ENCODE measurements around the gene MGAT1. TPM values are rescaled to one million over a fixed set of nuclear protein-coding genes. Genes with fewer than 3 reads are reported as not detected.
A peak's percentile ranks its signal among the peaks of the same experiment; 100 is the strongest.

The MGAT1 gene
- total and polyA plus RNA-seq, 11 donors = 50.9 to 199 (median 83.5) TPM

- no peaks in the 10 kb centered on the region for H3K9me3 ChIP-seq
- intact Hi-C loops (cut with DNase I) = loop anchor here in 6 of 10 donors (2.0 to 10.0 kb wide), 7 partner anchors 27 to 441 kb away; partner anchors contain the start of genes ZFP62 (in 4 of the 6), BTNL9 (in 2 of the 6) and RACK1 (in 1 of the 6)
- peaks cover 25 to 93% (median 71%) of the 10 kb centered on the region in 12 donors for H3K4me1 ChIP-seq
- WGBS, 4 donors = 43 to 55% (median 46%) methylated on average over 38 to 41 of the region's 41 CpGs
- TF ChIP-seq CTCF (IDR thresholded peaks at IDR 0.05) (peak in 8 of 12 donors; percentile 7 to 43 (median 24)), POLR2A (IDR thresholded peaks at IDR 0.05) (no peak)
- DNase-seq = peak; percentile 78 to 90 (median 84)
- peak overlapping the region; percentile 89 to 99 (median 96) for H3K4me3 ChIP-seq
- peak overlapping the region; percentile 94 to 100 (median 99) for H3K27ac ChIP-seq
- H3K36me3 ChIP-seq = peaks cover 0 to 51% (median 5%) of the 10 kb centered on the region in 9 donors
- no peaks in the 10 kb centered on the region for H3K27me3 ChIP-seq
- ATAC-seq = peak; percentile 34 to 68 (median 49)
Measured at GRCh38 chr5:180803181-180804128, 849 bp upstream of the MGAT1 start.

- DNase-seq = peak in 1 of 5 donors; percentile 49
- no peaks in the 10 kb centered on the region for H3K27me3 ChIP-seq
- ATAC-seq = peak; percentile 1 to 12 (median 6)
- peaks cover 0 to 55% (median 5%) of the 10 kb centered on the region in 9 donors for H3K36me3 ChIP-seq
- peak overlapping the region; percentile 89 to 99 (median 96) for H3K4me3 ChIP-seq
- no peaks in the 10 kb centered on the region for H3K9me3 ChIP-seq
- TF ChIP-seq POLR2A (IDR thresholded peaks at IDR 0.05) (no peak), CTCF (IDR thresholded peaks at IDR 0.05) (no peak)
- H3K27ac ChIP-seq = peak overlapping the region; percentile 94 to 100 (median 99)
- WGBS, 4 donors = 8 to 15% (median 9%) methylated on average over 15 of the region's 15 CpGs
- intact Hi-C loops (cut with DNase I) = loop anchor here in 6 of 10 donors (1.0 to 10.0 kb wide), 8 partner anchors 9 to 443 kb away; partner anchors contain the start of genes ZFP62 (in 4 of the 6), BTNL9 (in 2 of the 6) and RACK1 (in 1 of the 6)
- peaks cover 32 to 93% (median 71%) of the 10 kb centered on the region in 12 donors for H3K4me1 ChIP-seq
Measured at GRCh38 chr5:180801596-180802324, 846 bp downstream of the MGAT1 start.

GRCh38 chr5:180799902-180800801, 2.5 kb downstream of the MGAT1 start:
- DNase-seq (peak in 1 of 5 donors; percentile 15), ATAC-seq (no peak)
- WGBS, 4 donors = 46 to 60% (median 52%) methylated on average over 6 of the region's 6 CpGs
- Histone ChIP-seq H3K27ac (peak overlapping the region in 9 of 12 donors; percentile 1 to 100 (median 97)), H3K27me3 (no peaks in the 10 kb centered on the region), H3K36me3 (peaks cover 0 to 60% (median 9%) of the 10 kb centered on the region in 9 donors), H3K4me3 (peak overlapping the region in 10 of 12 donors; percentile 13 to 99 (median 93)), H3K4me1 (peaks cover 32 to 94% (median 76%) of the 10 kb centered on the region in 12 donors), H3K9me3 (no peaks in the 10 kb centered on the region)
- TF ChIP-seq CTCF (IDR thresholded peaks at IDR 0.05) (peak in 3 of 12 donors; percentile 8 to 19 (median 12)), POLR2A (IDR thresholded peaks at IDR 0.05) (no peak)
- intact Hi-C loops (cut with DNase I) = loop anchor here in 6 of 10 donors (5.0 to 10.0 kb wide), 5 partner anchors 62 to 445 kb away; partner anchors contain the start of genes ZFP62 (in 3 of the 6), BTNL9 (in 2 of the 6) and RACK1 (in 1 of the 6)
